Progenitor cell of endocrine pancreas (in vitro differentiated cells): Measurements from ENCODE around the gene DYNLT3. TPM values are rescaled to one million over a fixed set of nuclear protein-coding genes. Genes with fewer than 3 reads are reported as not detected.

Source experiments
- DNase-seq: peaks from one replicate; pipeline ENCODE4 v3.0.0; 2021; ENCODE audit warnings: low spot score; ENCODE audit not compliant: unreplicated experiment
- H3K27ac Mint-ChIP-seq: 2 replicates; pipeline ENCODE4 v1.8.0; 2021; ENCODE audit warnings: mild to moderate bottlenecking, moderate library complexity, mixed read lengths
- H3K27me3 Mint-ChIP-seq: 2 replicates; pipeline ENCODE4 v1.8.0; 2021; ENCODE audit warnings: mixed read lengths
- H3K36me3 Mint-ChIP-seq: 2 replicates; pipeline ENCODE4 v1.8.0; 2022; ENCODE audit warnings: mixed read lengths; ENCODE audit not compliant: insufficient read depth
- H3K4me1 Mint-ChIP-seq: 2 replicates; pipeline ENCODE4 v1.8.0; 2021; ENCODE audit warnings: low read depth, mixed read lengths
- H3K4me3 Mint-ChIP-seq: 2 replicates; pipeline ENCODE4 v1.8.0; 2021; ENCODE audit warnings: low read depth, mild to moderate bottlenecking, moderate library complexity, mixed read lengths
- H3K9me3 Mint-ChIP-seq: 2 replicates; pipeline ENCODE4 v1.8.0; 2021; ENCODE audit warnings: low read depth, mixed read lengths
- CTCF ChIP-seq: fragments of 200-600 bp; sonication (generic); IDR thresholded peaks from one replicate; pipeline ENCODE4 v1.5.0; 2021; ENCODE audit warnings: antibody characterized with exemption, mild to moderate bottlenecking; ENCODE audit not compliant: unreplicated experiment
- total RNA-seq: library from RNA; stranded (reverse); gene quantifications from 2 replicates; pipeline ENCODE4 v1.2.1, GENCODE V29; 2021

The DYNLT3 gene
- total RNA-seq, 1 donor from 2014 or later, result 26.9 TPM

GRCh38 chrX:37860721-37861120 is 13.3 kb upstream of the DYNLT3 start:
- H3K27ac Mint-ChIP-seq, result peak overlapping the region; percentile 47
- no peak for TF ChIP-seq CTCF
- no peak overlapping the region for H3K4me3 Mint-ChIP-seq
- H3K4me1 Mint-ChIP-seq, result peaks cover 29% of the 10 kb centered on the region
- H3K27me3 Mint-ChIP-seq, result no peaks in the 10 kb centered on the region
- DNase-seq, result no peak
- peaks cover 2% of the 10 kb centered on the region for H3K36me3 Mint-ChIP-seq
- peaks cover 25% of the 10 kb centered on the region for H3K9me3 Mint-ChIP-seq

GRCh38 chrX:37854748-37855147 is 7.4 kb upstream of the DYNLT3 start:
- peaks cover 10% of the 10 kb centered on the region for H3K9me3 Mint-ChIP-seq
- no peaks in the 10 kb centered on the region for H3K4me1 Mint-ChIP-seq
- no peak for DNase-seq
- no peaks in the 10 kb centered on the region for H3K36me3 Mint-ChIP-seq
- TF ChIP-seq CTCF, result no peak
- no peaks in the 10 kb centered on the region for H3K27me3 Mint-ChIP-seq
- H3K27ac Mint-ChIP-seq, result no peak overlapping the region
- no peak overlapping the region for H3K4me3 Mint-ChIP-seq

GRCh38 chrX:37854148-37854547 is 6.8 kb upstream of the DYNLT3 start:
- H3K4me3 Mint-ChIP-seq, result no peak overlapping the region
- no peak overlapping the region for H3K27ac Mint-ChIP-seq
- no peaks in the 10 kb centered on the region for H3K4me1 Mint-ChIP-seq
- H3K27me3 Mint-ChIP-seq, result no peaks in the 10 kb centered on the region
- no peaks in the 10 kb centered on the region for H3K36me3 Mint-ChIP-seq
- TF ChIP-seq CTCF, result no peak
- no peak for DNase-seq
- peaks cover 12% of the 10 kb centered on the region for H3K9me3 Mint-ChIP-seq

- peak overlapping the region; percentile 74 for H3K4me3 Mint-ChIP-seq
- no peak for DNase-seq
- no peaks in the 10 kb centered on the region for H3K27me3 Mint-ChIP-seq
- peaks cover 6% of the 10 kb centered on the region for H3K4me1 Mint-ChIP-seq
- H3K36me3 Mint-ChIP-seq, result peaks cover 9% of the 10 kb centered on the region
- H3K9me3 Mint-ChIP-seq, result peaks cover 21% of the 10 kb centered on the region
- H3K27ac Mint-ChIP-seq, result peak overlapping the region; percentile 93
- TF ChIP-seq CTCF, result no peak
Observed at GRCh38 chrX:37847733-37848197, 394 bp upstream of the DYNLT3 start.

GRCh38 chrX:37846558-37846933 is 825 bp downstream of the DYNLT3 start:
- Mint-ChIP-seq H3K4me3 (peak overlapping the region; percentile 74), H3K27me3 (no peaks in the 10 kb centered on the region), H3K27ac (peak overlapping the region; percentile 43), H3K36me3 (peaks cover 9% of the 10 kb centered on the region), H3K9me3 (peaks cover 21% of the 10 kb centered on the region), H3K4me1 (peaks cover 6% of the 10 kb centered on the region)
- DNase-seq, result no peak
- TF ChIP-seq CTCF, result no peak
